Stimulated activated CD8-positive, alpha-beta memory T cell treated with anti-CD3 and anti-CD28 coated beads, Interleukin-7, amount 100 ng/mL, for 1 hour (primary cell): ENCODE measurements around the gene ZCCHC12.
"Not testable (repeated sequence)": the region's sequence is repeated elsewhere in the genome, so short reads cannot be mapped to it uniquely, and the experiment has no call there.

Experiments
- DNase-seq, 2 donors: peaks; one replicate each; pipeline ENCODE4 v3.0.0-alpha.2; 2020; ENCODE audit warnings: low read depth in 2 of 2

The ZCCHC12 gene

DNA sequence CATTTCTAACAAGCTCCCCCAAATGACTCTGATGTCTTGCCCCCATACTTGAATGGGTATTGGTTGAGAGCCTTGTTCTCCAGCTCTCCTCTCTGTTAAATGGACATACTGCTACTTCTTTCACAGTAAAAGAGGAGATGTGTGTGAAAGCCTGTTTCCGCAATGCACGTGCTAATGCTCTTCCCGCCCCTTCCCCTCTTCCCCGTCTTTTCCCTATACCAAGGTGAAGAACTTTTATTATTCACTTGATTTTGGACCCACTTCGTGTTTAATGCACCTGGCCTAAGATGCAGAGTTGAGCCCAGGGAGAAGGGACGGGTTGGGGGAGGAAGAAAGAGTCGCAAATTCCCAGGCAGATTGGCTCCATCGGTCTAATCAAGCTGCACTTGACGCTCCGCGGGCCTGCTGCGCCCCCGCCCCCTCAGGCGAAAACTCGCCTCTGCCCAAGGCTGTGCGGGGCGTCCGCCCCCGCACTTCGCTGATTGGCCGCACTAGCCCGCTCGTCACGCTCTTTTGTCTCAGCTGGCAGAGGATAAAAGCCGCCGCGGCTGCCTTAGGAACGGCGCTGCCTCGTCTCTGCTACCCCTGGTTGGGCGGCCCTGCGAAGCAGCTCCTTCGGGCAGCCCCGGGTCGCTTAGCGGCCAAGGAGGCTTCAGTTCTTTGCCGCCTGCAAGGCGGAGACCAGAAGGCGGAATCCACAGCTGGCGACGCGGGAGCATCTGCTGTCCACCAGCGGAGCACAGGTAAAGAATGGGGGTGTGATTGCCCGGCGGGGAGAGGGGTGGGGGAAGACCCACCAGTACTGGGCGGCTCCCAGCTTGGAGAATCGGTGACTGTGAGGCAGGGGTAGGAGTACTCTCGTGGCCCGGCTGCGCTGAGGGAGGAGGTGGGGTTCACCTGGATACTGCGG is at the start of gene ZCCHC12:
Gene ZCCHC12 (plus strand): TSS at position 562 of the 910 bp plus-strand sequence. CDS start 1,421 bp downstream, outside the sequence.
- DNase-seq = peak in 1 of 2 donors; percentile 13

DNA sequence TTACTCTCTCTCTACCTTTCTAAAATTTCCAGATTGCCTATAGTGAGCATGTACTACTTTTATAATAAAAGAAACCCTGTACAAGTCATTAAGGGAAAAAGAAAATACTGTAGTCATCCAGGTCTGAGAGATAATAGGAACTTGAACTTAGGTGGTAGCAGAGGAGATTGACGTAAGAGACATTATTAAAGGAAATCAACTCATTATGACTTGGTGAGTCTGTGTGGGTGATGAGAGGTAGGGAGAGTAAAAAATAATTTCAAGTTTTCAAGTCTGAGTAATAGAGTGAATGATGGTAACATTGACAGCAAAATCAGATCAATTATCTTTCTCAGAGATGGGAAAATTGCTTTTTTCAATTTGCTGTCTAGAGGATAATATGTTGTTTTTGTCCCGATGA is 44.0 kb upstream of the ZCCHC12 start:
- DNase-seq = no peak

DNA sequence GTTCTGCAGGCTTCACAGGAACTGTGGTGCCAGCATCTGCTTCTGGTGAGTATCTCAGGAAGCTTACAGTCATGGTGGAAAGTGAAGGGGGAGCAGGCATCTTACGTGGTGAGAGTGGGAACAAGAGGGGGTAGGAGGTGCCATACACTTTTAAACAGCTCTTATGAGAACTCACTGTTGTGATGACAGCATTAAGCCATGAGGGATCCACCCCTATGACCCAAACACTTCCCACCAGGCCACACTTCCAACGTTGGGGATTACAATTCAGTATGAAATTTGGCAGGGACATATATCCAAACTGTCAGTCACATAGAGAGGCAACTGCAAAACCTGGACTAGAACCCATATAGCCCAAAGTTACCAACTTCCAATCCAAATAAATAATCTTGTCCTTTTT is 43.1 kb upstream of the ZCCHC12 start:
- no peak for DNase-seq

DNA sequence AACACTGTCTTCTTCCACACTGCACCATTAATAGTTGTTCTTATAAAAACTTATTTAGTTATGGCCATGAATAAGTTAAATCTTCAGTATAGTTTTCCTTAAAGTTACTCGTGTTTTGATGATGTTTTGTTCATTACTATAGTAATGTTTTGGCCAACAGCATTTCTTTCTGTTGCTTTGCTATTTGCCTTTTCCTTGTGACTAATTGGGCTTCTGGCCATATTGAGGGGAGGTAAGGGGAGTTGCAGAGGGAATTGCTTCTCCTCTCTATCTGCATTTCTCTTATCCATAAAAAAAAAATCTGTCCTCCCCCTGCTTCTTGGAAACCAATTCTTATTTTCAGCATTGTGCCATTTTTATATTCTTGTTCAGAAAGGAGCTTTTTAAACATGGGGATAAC is 42.7 kb upstream of the ZCCHC12 start:
- no peak for DNase-seq

DNA sequence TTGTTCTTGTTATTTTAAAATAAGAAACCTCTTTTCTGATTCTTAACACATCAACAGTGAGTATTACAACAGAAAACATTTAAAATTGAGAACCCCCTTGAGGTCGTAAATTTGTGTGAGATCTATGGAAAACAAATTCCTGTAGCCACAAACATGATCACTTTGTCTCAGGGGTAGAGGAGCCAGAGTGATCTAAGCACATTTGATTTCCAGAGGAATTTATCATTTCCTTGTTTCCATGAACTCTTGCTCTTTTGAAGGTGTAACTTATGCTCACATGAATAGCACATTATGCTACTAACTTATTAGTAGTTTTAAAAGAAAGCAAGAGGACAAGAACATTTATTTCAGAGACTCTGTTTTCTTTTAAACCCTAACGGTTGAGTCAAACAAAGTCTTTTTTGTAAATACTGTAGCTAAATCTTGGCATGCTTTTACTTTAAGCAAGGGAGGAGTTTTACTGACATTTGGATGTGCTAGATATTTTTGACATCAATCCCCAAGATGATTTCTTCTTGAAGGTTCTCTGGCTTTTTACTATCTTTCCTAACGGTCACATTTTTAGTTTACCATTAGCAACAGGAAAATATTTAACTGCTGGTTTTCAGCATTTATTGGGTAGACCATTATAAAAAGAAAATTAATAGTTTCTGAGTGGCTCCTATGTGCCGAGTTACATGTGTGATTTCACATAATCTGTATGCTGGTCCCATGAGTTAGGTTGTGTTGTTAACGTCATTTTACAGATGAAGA is 27.9 kb upstream of the ZCCHC12 start:
- DNase-seq = no peak

DNA sequence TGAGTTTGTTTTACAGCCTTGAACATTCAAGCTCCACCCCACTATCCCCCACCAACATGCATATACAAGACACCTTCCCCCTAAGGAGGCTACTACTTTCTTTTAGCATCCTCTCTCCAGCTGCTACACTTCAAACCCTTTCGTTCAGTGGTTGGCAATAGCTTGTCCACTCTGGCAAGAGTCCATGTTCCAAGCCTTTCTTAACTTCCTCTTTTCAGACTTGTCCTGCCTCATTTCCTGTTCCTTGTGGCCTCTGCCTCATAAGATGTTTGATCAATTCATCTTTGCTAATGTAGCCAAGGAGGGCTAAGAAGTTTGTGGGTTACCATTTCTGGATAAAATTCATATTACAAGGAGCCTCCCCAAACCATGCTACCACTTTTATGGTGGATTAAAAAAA is 20.8 kb upstream of the ZCCHC12 start:
- no peak for DNase-seq

DNA sequence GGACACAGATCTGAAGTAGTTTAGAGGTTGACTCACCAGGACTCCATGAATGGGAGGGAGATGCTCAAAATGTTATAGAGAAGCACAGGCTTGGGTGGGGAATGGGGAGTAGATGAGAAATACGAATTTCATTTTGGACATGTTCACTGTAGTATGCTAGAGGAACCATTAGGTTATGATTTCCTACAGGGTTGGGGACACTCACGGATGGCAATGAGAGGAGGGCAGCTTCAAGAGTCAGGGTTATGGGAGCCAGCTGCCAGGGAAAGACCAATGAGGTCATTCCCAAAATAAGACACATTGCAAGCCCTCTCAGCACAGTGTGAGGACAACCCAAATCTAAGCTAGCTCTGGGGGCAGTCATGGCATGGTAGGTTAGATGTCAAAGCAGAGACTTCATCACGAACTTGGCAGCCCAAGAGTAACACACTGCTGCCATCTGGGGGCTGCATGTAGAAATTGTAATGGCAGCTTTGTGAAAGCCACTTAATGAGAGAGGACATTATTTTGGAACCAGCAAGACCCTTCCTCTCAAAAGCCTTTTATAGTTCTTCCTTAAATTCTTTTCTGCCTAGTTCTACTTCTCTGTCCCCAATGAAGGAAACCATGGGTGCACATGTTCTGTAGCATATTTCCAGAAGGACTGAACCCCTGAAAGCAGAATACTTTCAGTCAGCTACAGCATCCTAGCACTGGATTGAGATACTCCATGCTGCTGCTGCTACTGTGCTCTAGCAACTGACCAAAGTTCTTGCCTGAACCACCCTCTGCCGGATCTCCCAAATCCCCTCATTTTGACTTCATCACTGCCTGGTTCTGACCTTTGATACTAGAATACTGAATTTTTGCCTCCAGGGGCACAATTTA is 16.2 kb upstream of the ZCCHC12 start:
- DNase-seq = no peak

DNA sequence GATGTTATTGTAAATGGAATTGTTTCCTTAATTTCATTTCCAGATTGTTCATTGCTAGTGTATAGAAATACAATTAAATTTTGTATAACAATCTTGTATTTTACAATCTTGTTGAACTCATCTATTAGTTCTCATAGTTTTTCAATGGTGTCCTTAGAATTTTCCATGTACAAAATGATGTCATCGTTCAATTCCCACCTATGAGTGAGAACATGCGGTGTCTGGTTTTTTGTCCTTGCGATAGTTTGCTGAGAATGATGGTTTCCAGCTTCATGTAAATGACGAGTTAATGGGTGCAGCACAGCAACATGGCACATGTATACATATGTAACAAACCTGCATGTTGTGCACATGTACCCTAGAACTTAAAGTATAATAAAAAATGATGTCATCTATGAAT is 6.4 kb upstream of the ZCCHC12 start:
- not testable (repeated sequence) for DNase-seq

DNA sequence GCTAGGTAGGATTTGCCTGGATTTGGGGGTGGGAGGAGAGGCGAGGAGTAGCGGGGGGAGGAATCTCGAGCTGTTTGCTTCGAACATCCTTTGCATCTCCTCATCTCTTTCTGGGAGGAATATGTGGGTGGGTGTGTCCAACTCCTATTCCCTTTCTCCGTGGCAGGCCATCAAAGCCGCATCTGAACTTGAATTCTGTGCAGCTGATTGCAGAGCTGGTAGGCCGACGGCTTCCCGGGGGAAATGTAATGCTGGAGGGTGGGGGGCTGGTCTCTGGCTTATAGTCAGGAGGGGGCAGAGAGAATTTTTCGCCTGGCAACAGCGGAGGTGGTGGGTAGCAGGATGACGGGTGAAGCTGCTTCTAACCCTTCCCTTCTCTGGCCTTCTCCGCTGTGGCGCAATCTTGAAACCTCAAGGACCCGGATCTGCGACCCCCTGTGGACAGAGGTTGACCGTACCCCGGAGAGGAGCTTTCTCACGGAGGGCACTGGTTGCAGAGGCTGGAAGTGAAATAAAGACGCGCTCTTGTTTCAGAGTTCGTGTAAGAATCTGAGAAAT is 628 bp downstream of the ZCCHC12 start:
- DNase-seq = no peak

DNA sequence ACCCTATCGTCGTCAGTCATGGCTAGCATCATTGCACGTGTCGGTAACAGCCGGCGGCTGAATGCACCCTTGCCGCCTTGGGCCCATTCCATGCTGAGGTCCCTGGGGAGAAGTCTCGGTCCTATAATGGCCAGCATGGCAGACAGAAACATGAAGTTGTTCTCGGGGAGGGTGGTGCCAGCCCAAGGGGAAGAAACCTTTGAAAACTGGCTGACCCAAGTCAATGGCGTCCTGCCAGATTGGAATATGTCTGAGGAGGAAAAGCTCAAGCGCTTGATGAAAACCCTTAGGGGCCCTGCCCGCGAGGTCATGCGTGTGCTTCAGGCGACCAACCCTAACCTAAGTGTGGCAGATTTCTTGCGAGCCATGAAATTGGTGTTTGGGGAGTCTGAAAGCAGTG is 1.6 kb downstream of the ZCCHC12 start:
- DNase-seq = no peak

DNA sequence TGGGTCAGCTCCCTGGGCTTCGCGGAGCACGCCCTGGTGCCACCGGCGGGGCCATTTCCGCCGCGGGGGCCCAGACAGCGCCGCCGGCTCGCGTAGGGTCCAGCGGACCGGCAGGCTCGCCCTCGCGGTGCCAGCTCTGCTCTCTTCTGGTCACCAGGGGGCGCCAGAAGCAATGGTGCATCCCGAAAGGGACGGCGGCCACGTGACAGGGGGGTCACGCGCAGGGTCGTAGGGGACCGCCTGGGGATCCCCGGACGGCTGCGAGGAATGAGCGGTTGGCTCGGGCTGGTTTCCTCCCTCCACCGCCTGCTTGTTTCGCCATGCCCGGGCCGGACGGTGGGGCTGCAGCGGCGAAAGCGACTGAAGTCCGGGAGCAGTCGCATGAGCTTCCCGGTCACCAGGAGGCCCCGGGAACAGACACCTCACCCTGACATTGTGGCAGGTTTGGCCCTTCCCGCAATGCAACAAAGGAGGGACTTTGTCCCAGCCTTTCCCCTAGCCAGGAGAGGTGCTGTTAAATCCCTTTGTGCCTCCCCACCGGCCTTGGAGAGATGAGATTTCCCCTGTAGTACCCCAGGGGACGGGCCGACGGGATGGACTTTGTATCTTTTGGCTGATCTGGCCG is 15.8 kb downstream of the ZCCHC12 start:
- peak; percentile 17 to 28 for DNase-seq

DNA sequence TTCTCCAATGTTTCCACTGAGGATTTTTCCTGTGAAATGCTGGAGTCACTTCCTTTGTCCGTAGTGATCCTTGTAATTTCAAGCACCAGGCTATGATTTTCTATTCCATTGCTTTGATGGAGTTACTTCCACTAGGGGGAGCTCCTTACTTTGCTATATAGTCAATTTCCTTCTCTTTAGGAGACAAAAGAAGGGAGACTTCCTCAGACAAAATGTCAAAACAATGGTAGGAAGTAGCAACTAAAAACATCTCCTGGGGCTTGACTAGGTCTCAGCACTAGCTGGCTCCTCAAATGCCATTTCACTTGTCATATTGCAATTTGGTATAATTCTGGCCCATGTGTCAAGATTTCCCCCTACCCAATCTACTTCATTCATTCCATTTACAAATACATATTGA is 24.1 kb downstream of the ZCCHC12 start:
- DNase-seq = no peak

DNA sequence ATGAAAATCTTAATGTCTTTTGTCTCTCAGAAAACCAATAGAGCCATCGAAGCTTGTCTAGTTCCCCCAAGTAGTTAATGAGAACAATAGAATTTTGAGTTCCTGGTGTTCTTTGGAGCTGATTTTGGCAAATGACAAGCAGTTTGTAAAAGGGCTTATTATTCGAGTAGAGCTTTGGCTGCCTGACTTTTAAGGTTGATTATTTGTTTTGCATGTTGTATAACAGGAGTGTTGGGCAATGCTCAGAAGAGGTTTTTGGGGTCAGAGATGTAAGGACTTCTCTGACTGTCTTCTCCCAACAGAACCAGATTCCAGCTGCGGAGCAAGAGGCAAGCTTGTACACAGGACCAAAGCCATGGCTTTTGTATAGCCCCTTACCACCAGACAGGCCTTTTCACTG is 30.0 kb downstream of the ZCCHC12 start:
- no peak for DNase-seq

DNA sequence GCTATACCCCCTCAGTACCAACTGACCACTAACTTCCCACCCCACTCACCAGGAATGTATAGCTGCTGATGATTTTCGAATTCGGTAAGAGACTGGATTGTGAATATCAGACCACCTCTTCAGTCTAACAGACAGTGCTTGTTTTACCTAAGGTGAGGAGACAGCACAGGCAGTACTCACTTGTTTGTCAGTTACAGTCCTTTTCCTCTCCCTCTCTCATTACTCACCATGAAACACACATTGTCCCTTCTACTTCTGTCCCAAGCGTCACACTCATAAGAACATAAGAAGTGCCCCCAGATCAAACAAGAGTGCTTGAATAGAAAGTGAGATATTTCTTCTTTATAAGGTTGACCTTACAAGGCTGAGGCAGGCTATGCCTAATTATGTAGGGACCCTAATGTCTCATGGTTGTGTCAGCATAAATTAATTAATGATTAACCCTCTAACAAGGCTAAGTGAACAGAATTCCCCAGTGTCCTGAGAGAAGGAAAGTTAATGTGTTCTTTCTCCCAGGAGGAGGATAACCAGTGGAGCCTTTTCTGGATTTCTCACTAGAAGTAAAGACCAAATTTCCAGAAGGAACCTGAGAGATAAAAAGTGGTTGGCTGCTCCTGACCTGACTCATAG is 32.2 kb downstream of the ZCCHC12 start:
- no peak for DNase-seq

DNA sequence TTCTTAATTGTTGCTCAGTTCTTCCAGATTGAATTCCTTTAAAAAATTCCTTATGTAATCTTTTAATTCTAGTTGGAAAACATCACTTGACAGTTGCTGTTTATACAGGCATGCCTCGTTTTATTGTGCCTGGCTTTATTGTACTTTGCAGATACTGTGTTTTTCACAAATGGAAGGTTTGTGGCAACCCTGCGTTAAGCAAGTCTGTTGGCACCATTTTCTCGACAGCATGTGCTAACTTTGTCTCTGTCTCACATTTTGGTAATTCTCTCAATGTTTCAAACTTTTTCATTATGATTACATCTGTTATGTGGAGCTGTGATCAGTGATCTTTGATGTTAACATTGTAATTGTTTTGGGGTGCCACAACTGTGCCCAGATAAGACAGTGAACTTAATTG is 33.4 kb downstream of the ZCCHC12 start:
- no peak for DNase-seq

DNA sequence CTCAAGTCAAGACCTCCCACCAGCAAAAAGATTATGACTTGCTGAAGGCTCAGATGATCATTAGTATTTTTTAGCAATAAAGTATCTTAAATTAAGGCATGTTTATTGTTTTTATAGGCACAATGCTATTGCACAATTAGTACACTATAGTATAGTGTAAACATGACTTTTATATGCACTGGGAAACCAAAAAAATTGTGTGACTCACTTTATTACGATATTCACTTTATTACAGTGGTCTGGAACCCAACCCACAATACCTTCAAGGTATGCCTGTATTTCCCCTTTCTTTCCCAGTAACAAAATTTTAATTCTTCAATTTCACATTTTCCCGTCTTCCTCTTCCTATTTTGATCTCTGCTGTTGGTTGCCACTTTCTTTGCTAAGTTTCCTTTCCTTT is 37.7 kb downstream of the ZCCHC12 start:
- DNase-seq = no peak

DNA sequence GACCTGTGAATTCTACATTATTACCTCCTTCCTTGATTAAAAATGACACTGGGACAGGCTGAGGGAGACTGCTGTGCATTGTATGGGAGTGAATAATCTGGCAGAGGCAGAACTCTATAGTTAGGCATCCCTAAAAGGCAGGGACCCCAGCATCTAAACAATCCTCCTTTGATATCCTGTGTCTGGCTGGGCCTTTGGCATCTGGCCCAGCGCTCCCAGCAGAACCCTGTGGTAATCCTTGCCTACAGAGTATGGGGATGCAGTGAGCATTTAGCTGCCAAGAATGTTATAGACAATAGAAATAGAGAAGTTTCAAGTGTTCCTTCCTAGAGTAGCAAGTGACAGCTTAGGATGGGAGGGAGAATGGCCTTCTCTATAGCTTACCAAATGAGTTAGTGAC is 38.5 kb downstream of the ZCCHC12 start:
- no peak for DNase-seq

DNA sequence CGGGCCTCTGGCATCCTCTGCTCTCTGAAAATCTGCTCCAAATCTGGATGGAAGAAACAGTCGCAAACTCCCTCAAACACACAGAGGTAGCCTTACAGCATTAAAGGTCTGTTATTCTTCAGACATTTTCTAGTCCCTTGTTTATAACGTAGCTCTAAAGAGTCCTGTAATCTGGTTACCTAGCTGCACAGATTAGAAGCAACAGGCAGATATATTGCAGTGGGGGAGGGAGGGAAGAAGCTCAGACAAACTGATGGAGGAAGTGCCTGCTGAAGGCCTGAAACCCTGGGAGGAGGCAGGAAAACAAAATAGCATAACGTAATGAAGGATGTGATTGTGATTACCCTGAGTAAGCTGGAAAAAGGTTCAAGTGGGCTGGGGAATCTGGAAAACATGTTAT is 39.4 kb downstream of the ZCCHC12 start:
- no peak for DNase-seq

DNA sequence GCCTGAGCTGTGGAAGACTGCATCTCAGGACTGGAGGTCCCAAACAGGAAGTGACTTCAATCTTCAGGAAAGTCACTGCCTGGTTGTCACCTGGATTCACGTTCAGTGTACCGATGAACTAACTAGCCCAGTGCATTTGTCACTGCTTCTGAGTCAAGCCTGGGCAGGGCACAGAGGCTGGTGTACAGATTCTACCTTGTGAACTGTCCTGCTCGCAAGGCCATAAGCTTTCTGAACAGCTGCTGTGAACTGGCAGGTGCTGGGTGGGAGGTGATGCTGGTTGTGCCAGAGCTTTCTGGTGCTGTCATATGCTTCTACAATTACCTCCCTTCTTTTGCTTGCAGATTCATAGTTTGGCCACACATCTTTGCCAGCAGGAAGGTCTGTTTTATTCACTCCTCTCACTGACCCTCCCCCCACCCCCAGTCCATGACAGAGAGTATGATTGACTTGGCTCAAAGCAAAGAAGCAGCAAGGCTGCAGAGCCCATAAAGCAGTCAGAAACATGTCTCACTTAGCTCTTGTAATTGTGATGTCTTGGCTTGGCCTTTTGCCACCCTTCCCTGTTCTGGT is 40.5 kb downstream of the ZCCHC12 start:
- DNase-seq = no peak

DNA sequence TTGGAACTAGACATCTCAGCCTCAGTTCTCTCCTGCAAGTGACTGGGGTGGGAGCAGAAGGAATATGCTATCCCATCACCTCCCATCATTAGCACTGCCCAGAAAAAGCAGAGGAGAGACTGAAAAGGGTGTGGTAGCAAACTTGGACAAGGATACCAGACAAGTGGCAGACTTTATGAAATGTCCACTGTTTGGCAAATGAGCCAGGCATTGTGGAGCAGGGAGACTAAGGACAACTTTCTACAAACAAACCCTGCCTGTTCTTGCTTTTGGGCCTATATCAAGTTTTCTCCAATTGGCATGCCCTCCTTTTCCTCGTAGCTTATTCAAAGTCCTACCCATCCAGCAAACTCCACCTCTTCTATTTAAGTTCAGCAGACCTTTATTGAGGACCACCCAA is 41.6 kb downstream of the ZCCHC12 start:
- no peak for DNase-seq
